ENCODE measurements around the gene CREBL2. TPM values are rescaled to one million over a fixed set of nuclear protein-coding genes. Genes with fewer than 3 reads are reported as not detected.
"Not testable (repeated sequence)": the region's sequence is repeated elsewhere in the genome, so short reads cannot be mapped to it uniquely, and the experiment has no call there.

Gene CREBL2
- total RNA-seq, 2 donors from 2014 or later: 22.7 to 27.4 TPM

GRCh38 chr12:12585115-12585863 lies 26.4 kb upstream of the CREBL2 start:
- TF ChIP-seq CTCF (IDR thresholded peaks at IDR 0.05): no peak

GRCh38 chr12:12586879-12587675 lies 24.6 kb upstream of the CREBL2 start:
- no peaks in the 10 kb centered on the region for H3K27me3 ChIP-seq
- H3K27ac ChIP-seq: no peak overlapping the region
- H3K4me3 ChIP-seq: no peak overlapping the region
- H3K4me1 ChIP-seq: no peaks in the 10 kb centered on the region
- H3K36me3 ChIP-seq: no peaks in the 10 kb centered on the region
- TF ChIP-seq CTCF (IDR thresholded peaks at IDR 0.05): no peak
- H3K9me3 ChIP-seq: no peaks in the 10 kb centered on the region
- no peak for DNase-seq (ENCODE audit: low spot score)

More at GRCh38 chr12:12585115-12585863, 26.4 kb upstream of the CREBL2 start:
- DNase-seq (ENCODE audit: low spot score): no peak
- no peaks in the 10 kb centered on the region for H3K36me3 ChIP-seq
- H3K9me3 ChIP-seq: no peaks in the 10 kb centered on the region
- no peak overlapping the region for H3K27ac ChIP-seq
- H3K4me3 ChIP-seq: no peak overlapping the region
- H3K27me3 ChIP-seq: no peaks in the 10 kb centered on the region
- no peaks in the 10 kb centered on the region for H3K4me1 ChIP-seq

- Histone ChIP-seq H3K27ac (no peak overlapping the region), H3K9me3 (no peaks in the 10 kb centered on the region), H3K4me1 (no peaks in the 10 kb centered on the region), H3K27me3 (no peaks in the 10 kb centered on the region), H3K36me3 (no peaks in the 10 kb centered on the region), H3K4me3 (no peak overlapping the region)
- TF ChIP-seq CTCF (IDR thresholded peaks at IDR 0.05): no peak
- no peak for DNase-seq (ENCODE audit: low spot score)
These were observed 23.8 kb upstream of the CREBL2 start for GRCh38 chr12:12587878-12588277.

- not testable (repeated sequence) for H3K4me1 ChIP-seq; DNase-seq (ENCODE audit: low spot score); H3K27me3 ChIP-seq; H3K9me3 ChIP-seq; H3K36me3 ChIP-seq; H3K27ac ChIP-seq; H3K4me3 ChIP-seq
These were observed 23.2 kb upstream of the CREBL2 start for GRCh38 chr12:12588436-12588835.

GRCh38 chr12:12590961-12591360 lies 20.7 kb upstream of the CREBL2 start:
- no peaks in the 10 kb centered on the region for H3K4me1 ChIP-seq
- H3K27me3 ChIP-seq: no peaks in the 10 kb centered on the region
- no peak overlapping the region for H3K27ac ChIP-seq
- no peak overlapping the region for H3K4me3 ChIP-seq
- H3K36me3 ChIP-seq: no peaks in the 10 kb centered on the region
- TF ChIP-seq CTCF (IDR thresholded peaks at IDR 0.05): no peak
- DNase-seq (ENCODE audit: low spot score): no peak
- no peaks in the 10 kb centered on the region for H3K9me3 ChIP-seq

- Histone ChIP-seq H3K9me3 (no peaks in the 10 kb centered on the region), H3K4me3 (no peak overlapping the region), H3K27ac (no peak overlapping the region), H3K27me3 (no peaks in the 10 kb centered on the region), H3K36me3 (no peaks in the 10 kb centered on the region), H3K4me1 (no peaks in the 10 kb centered on the region)
- no peak for TF ChIP-seq CTCF (IDR thresholded peaks at IDR 0.05)
- DNase-seq (ENCODE audit: low spot score): no peak
These were observed 18.7 kb upstream of the CREBL2 start for GRCh38 chr12:12592930-12593329.

- not testable (repeated sequence) for H3K36me3 ChIP-seq; H3K9me3 ChIP-seq; H3K4me3 ChIP-seq; H3K27me3 ChIP-seq; H3K27ac ChIP-seq; DNase-seq (ENCODE audit: low spot score); H3K4me1 ChIP-seq
These were observed 15.7 kb upstream of the CREBL2 start for GRCh38 chr12:12595929-12596328.

GRCh38 chr12:12596598-12596997 lies 15.1 kb upstream of the CREBL2 start:
- not testable (repeated sequence) for H3K27me3 ChIP-seq; H3K4me3 ChIP-seq; DNase-seq (ENCODE audit: low spot score); H3K27ac ChIP-seq; H3K4me1 ChIP-seq; H3K36me3 ChIP-seq; H3K9me3 ChIP-seq
